ENCODE data around the gene ATP2A2.
"Not testable (repeated sequence)": the region's sequence is repeated elsewhere in the genome, so short reads cannot be mapped to it uniquely, and the experiment has no call there.

ATP2A2 gene

DNA sequence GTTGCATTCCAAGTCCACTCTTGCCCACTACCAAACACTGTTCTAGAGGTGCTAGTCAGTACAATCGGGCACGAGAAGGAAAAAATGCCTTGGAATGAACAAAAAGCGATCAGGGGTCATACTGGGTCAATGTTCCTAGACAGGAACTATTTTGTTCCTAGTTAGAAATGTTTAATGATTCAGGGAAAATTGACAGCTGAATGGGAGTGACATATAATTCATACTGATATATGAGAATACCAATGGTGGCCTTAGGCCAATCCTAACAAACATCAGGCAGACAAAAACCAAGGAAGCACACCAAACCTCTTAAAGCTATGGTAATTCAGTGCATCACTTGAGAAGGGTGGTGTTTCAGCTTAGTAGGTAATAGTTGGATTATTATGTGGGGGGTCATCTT lies 71.4 kb downstream of the ATP2A2 start:
- Mint-ChIP-seq H3K27ac (no peak overlapping the region), H3K4me3 (no peak overlapping the region), H3K27me3 (no peaks in the 10 kb centered on the region), H3K4me1 (ENCODE audit: low read depth) (peaks cover 44% of the 10 kb centered on the region), H3K36me3 (peaks cover under 1% of the 10 kb centered on the region), H3K9me3 (ENCODE audit: low read depth) (no peaks in the 10 kb centered on the region)

- H3K9me3 Mint-ChIP-seq (ENCODE audit: low read depth) = no peaks in the 10 kb centered on the region
- no peak overlapping the region for H3K4me3 Mint-ChIP-seq
- no peaks in the 10 kb centered on the region for H3K27me3 Mint-ChIP-seq
- no peak overlapping the region for H3K27ac Mint-ChIP-seq
- peaks cover 39% of the 10 kb centered on the region for H3K4me1 Mint-ChIP-seq (ENCODE audit: low read depth)
- no peaks in the 10 kb centered on the region for H3K36me3 Mint-ChIP-seq
Observed at GRCh38 chr12:110353211-110353965, 72.3 kb downstream of the ATP2A2 start.

DNA sequence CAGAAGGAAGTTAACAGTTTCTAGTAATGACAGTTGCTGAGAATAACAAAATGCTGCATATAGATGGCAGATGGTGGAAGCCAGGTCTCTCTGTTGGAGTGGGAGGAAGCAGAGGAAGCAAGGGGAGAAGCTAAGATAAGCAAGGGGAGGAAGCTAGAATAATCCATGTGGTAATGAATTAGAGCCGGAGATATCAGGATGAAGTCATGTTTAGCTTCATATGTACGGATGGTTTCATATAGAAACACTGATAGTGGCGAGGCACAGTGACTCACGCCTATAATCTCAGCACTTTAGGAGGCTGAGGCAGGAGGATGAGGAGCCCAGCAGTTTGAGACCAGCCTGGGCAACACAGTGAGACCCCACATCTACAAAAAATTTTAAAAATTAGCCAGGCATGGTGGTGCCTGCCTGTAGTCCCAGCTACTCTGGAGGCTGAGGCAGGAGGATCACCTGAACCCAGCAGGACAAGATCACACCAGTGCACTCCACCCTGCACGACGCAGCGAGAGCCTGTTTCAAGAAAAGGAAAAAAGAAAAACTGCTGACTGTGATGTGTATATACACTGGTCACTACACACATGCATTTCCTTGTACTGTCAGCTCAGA lies 73.2 kb downstream of the ATP2A2 start:
- H3K9me3 Mint-ChIP-seq (ENCODE audit: low read depth) = no peaks in the 10 kb centered on the region
- H3K27ac Mint-ChIP-seq = no peak overlapping the region
- no peaks in the 10 kb centered on the region for H3K36me3 Mint-ChIP-seq
- H3K27me3 Mint-ChIP-seq = no peaks in the 10 kb centered on the region
- H3K4me3 Mint-ChIP-seq = no peak overlapping the region
- peaks cover 30% of the 10 kb centered on the region for H3K4me1 Mint-ChIP-seq (ENCODE audit: low read depth)

DNA sequence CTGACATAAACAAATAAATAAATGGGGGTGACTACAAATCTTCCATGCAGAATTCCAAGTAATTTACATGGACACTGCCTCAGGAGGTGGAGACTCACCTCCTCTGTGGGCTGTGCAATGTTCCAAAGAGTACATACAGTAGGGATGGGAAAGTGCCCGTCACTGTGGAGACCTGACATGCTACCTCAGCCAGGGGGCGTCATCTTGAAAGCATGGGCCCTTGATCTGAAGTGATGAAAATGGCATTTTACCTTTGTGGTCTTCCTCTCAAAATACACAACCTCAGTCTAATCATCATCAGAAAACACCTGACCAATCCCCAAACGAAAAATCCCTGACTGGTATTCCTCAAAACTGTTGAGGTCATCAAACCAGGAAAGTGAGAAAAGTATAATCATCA lies 74.0 kb downstream of the ATP2A2 start:
- H3K4me1 Mint-ChIP-seq (ENCODE audit: low read depth) = peaks cover 23% of the 10 kb centered on the region
- no peaks in the 10 kb centered on the region for H3K27me3 Mint-ChIP-seq
- H3K27ac Mint-ChIP-seq = no peak overlapping the region
- no peaks in the 10 kb centered on the region for H3K36me3 Mint-ChIP-seq
- H3K4me3 Mint-ChIP-seq = no peak overlapping the region
- H3K9me3 Mint-ChIP-seq (ENCODE audit: low read depth) = no peaks in the 10 kb centered on the region

GRCh38 chr12:110358384-110359097 lies 77.5 kb downstream of the ATP2A2 start:
- H3K4me1 Mint-ChIP-seq (ENCODE audit: low read depth) = peaks cover 13% of the 10 kb centered on the region
- H3K27me3 Mint-ChIP-seq; H3K4me3 Mint-ChIP-seq; H3K27ac Mint-ChIP-seq; H3K36me3 Mint-ChIP-seq; H3K9me3 Mint-ChIP-seq (ENCODE audit: low read depth): not testable (repeated sequence)

- no peaks in the 10 kb centered on the region for H3K9me3 Mint-ChIP-seq (ENCODE audit: low read depth)
- no peak overlapping the region for H3K4me3 Mint-ChIP-seq
- no peaks in the 10 kb centered on the region for H3K27me3 Mint-ChIP-seq
- no peaks in the 10 kb centered on the region for H3K4me1 Mint-ChIP-seq (ENCODE audit: low read depth)
- H3K27ac Mint-ChIP-seq = no peak overlapping the region
- H3K36me3 Mint-ChIP-seq = no peaks in the 10 kb centered on the region
Observed at GRCh38 chr12:110361216-110361615, 80.2 kb downstream of the ATP2A2 start.

DNA sequence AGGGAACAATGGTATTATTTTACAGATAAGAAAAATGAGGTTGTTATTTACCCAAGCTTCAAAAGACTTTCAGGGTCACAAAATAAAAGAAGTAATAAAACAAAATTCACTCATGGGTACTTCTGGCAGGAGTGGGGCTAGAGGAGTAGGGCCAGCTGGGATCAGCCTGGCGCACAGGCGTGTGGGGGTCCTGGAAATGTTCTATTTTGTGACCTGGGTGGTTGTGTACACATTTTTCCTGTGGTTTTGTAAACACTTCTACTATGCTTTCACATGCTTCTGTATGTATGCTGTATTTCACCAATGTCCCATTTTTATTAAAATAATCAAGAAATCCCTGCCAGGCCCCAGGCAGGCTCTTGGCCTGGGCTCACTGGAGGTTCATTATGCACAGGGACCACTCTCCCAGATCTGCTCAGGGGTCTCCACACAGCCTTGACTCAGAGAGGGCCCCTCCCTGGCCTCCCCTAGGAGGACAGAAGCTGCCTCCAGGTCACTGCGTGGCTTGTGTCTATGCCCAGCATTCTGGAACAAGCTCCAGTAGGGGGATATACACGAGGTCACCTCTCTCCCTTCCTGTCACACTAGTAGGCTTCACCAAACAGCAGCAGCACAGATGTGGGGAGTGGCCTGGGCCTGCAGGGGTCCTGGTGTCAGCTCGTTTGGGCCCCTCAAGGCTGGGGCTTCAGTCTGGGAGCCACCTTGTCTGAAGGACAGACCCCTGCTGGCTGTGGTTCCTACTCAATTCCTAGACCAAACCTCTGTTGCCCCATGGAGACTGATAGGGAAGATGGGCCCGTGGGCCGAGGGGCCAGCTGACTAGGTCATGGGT lies 84.7 kb downstream of the ATP2A2 start:
- H3K9me3 Mint-ChIP-seq (ENCODE audit: low read depth) = no peaks in the 10 kb centered on the region
- no peaks in the 10 kb centered on the region for H3K27me3 Mint-ChIP-seq
- no peak overlapping the region for H3K4me3 Mint-ChIP-seq
- no peak overlapping the region for H3K27ac Mint-ChIP-seq
- H3K36me3 Mint-ChIP-seq = no peaks in the 10 kb centered on the region
- no peaks in the 10 kb centered on the region for H3K4me1 Mint-ChIP-seq (ENCODE audit: low read depth)

- no peaks in the 10 kb centered on the region for H3K27me3 Mint-ChIP-seq
- no peaks in the 10 kb centered on the region for H3K4me1 Mint-ChIP-seq (ENCODE audit: low read depth)
- no peak overlapping the region for H3K27ac Mint-ChIP-seq
- H3K9me3 Mint-ChIP-seq (ENCODE audit: low read depth) = no peaks in the 10 kb centered on the region
- H3K36me3 Mint-ChIP-seq = no peaks in the 10 kb centered on the region
- H3K4me3 Mint-ChIP-seq = no peak overlapping the region
Observed at GRCh38 chr12:110366321-110367142, 85.5 kb downstream of the ATP2A2 start.

DNA sequence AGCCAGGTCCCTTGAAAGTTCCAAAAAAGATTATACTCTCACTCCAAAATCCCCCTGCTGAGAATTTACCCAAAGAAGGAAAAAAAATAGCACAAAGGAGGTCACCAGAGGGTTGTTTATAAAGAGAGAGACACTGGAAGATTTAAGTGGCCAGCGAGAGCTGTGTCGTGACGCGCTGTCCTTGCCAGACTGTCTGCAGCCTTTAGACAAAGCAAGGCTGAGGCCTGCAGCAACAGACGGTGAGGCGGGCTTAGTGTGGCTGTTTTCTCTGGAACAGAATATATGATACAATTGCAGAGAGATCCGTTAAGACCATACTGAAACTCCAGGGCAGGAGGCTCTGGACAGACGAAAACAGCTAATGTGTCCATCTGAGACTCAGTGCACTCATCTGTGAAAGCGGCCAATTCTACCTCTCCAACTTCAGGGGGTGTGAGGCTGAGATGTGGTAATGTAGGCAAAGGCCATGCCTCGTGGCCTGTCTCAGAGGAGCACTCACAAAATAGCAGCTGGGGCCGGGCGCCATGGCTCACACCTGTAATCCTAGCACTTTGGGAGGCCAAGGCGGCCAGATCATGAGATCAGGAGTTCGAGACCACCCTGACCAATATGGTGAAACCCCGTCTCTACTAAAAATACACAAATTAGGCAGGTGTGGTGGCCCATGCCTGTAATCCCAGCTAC lies 86.3 kb downstream of the ATP2A2 start:
- H3K4me3 Mint-ChIP-seq = no peak overlapping the region
- no peaks in the 10 kb centered on the region for H3K4me1 Mint-ChIP-seq (ENCODE audit: low read depth)
- H3K27me3 Mint-ChIP-seq = no peaks in the 10 kb centered on the region
- H3K36me3 Mint-ChIP-seq = no peaks in the 10 kb centered on the region
- H3K27ac Mint-ChIP-seq = no peak overlapping the region
- H3K9me3 Mint-ChIP-seq (ENCODE audit: low read depth) = no peaks in the 10 kb centered on the region

- no peaks in the 10 kb centered on the region for H3K27me3 Mint-ChIP-seq
- no peak overlapping the region for H3K27ac Mint-ChIP-seq
- H3K4me3 Mint-ChIP-seq = no peak overlapping the region
- H3K9me3 Mint-ChIP-seq (ENCODE audit: low read depth) = no peaks in the 10 kb centered on the region
- peaks cover under 1% of the 10 kb centered on the region for H3K36me3 Mint-ChIP-seq
- H3K4me1 Mint-ChIP-seq (ENCODE audit: low read depth) = no peaks in the 10 kb centered on the region
Observed at GRCh38 chr12:110369992-110370391, 88.9 kb downstream of the ATP2A2 start.

DNA sequence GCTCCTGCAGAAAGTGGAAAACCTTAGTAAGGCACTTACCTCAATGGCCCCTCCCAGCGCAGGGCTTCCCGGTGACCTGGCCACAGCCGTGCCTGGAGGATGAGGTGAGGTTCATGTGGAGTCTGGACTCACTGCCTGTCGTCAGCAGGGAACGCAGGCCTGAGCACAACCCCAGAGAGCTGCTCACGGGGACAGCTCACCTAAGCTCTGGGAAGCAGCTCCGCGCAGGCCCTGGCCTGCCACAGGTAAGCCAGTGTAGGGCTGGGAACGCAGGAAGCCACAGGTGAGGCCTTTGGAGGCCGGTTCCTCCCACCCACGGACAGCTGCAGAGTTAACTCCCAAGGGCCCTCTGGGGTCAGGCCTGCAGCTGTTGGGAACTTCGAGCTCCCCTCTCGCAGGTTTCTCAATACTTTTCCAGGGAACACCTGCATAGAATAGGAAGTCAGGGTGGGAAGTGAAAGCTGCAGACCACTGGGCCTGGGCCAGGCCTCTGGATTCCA lies 89.7 kb downstream of the ATP2A2 start:
- H3K27ac Mint-ChIP-seq = no peak overlapping the region
- H3K4me3 Mint-ChIP-seq = no peak overlapping the region
- no peaks in the 10 kb centered on the region for H3K4me1 Mint-ChIP-seq (ENCODE audit: low read depth)
- H3K36me3 Mint-ChIP-seq = peaks cover 3% of the 10 kb centered on the region
- H3K27me3 Mint-ChIP-seq = no peaks in the 10 kb centered on the region
- no peaks in the 10 kb centered on the region for H3K9me3 Mint-ChIP-seq (ENCODE audit: low read depth)

DNA sequence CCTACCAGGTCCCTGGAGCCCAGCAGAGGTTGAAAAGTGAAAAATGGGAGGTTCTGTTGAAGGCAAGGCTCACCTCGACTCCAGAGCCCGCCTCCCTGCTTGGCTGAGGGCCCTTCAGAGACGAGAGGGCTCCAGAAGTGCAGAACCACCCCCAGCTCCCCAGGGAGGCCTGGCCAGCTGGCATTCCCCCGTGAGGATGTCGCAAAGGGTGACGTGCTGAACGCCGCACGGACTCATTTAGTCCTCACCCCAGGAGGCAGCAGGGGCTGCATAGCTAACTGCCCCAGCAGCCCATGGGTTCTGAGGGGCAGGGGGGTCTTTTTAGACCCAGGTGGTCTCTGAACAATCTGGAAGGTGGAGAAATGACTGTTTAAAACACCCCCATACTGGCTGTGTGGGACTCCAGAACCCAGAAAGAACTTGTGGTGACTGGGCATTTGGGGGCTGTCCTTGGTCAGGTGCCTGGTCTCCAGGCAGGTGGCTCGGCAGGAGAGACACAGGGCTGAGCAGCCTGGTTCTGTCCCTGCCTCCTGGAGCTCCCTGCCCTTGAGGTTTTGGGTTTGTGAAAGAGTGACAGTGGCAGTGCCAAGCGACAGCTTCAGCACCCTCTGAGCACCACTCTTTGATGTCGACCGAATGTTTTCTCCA lies 90.5 kb downstream of the ATP2A2 start:
- no peaks in the 10 kb centered on the region for H3K27me3 Mint-ChIP-seq
- H3K36me3 Mint-ChIP-seq = peaks cover 7% of the 10 kb centered on the region
- no peak overlapping the region for H3K27ac Mint-ChIP-seq
- no peak overlapping the region for H3K4me3 Mint-ChIP-seq
- H3K9me3 Mint-ChIP-seq (ENCODE audit: low read depth) = no peaks in the 10 kb centered on the region
- no peaks in the 10 kb centered on the region for H3K4me1 Mint-ChIP-seq (ENCODE audit: low read depth)

GRCh38 chr12:110372056-110372425 lies 91.0 kb downstream of the ATP2A2 start:
- H3K36me3 Mint-ChIP-seq = peaks cover 7% of the 10 kb centered on the region
- no peaks in the 10 kb centered on the region for H3K27me3 Mint-ChIP-seq
- no peak overlapping the region for H3K4me3 Mint-ChIP-seq
- H3K27ac Mint-ChIP-seq = no peak overlapping the region
- H3K9me3 Mint-ChIP-seq (ENCODE audit: low read depth) = no peaks in the 10 kb centered on the region
- H3K4me1 Mint-ChIP-seq (ENCODE audit: low read depth) = no peaks in the 10 kb centered on the region

Measured in activated naive CD8-positive, alpha-beta T cell (primary cell).